Liver (tissue), 9 donors: Measurements from ENCODE around the gene S100PBP. TPM values are rescaled to one million over a fixed set of nuclear protein-coding genes. Genes with fewer than 3 reads are reported as not detected.
A peak's percentile ranks its signal among the peaks of the same experiment; 100 is the strongest.

Source experiments
- DNase-seq: peaks from one replicate; pipeline ENCODE4 v3.0.0-alpha.2; 2017; ENCODE audit warnings: low spot score
- H3K27ac ChIP-seq, 2 donors: one replicate each; pipeline ENCODE4 v1.7.0; 2013; ENCODE audit warnings: inconsistent platforms in 2 of 2, low read length in 2 of 2, control low read depth in 1 of 2, low read depth in 1 of 2, mild to moderate bottlenecking in 1 of 2
- H3K27me3 ChIP-seq, 4 donors: one replicate each; pipeline versions ENCODE4 v1.6.1 to v1.7.0; 2013; ENCODE audit warnings: low read length in 3 of 4, inconsistent platforms in 1 of 4, mild to moderate bottlenecking in 1 of 4, moderate library complexity in 1 of 4; ENCODE audit not compliant: control insufficient read depth in 4 of 4, insufficient read depth in 4 of 4
- H3K36me3 ChIP-seq, 4 donors: one replicate each; pipeline versions ENCODE4 v1.6.1 to v1.7.0; 2013; ENCODE audit warnings: low read length in 3 of 4, mild to moderate bottlenecking in 3 of 4, low read depth in 1 of 4, moderate library complexity in 1 of 4; ENCODE audit not compliant: control insufficient read depth in 4 of 4, insufficient read depth in 3 of 4
- H3K4me1 ChIP-seq, 4 donors: one replicate each; pipeline versions ENCODE4 v1.6.1 to v1.7.0; 2013; ENCODE audit warnings: low read length in 3 of 4, mild to moderate bottlenecking in 3 of 4, moderate library complexity in 1 of 4; ENCODE audit not compliant: control insufficient read depth in 4 of 4, insufficient read depth in 4 of 4
- H3K4me3 ChIP-seq, 3 donors: one replicate each; pipeline versions ENCODE4 v1.6.1 to v1.7.0; 2013; ENCODE audit warnings: low read length in 3 of 3, control low read depth in 1 of 3, low read depth in 1 of 3, mild to moderate bottlenecking in 1 of 3
- H3K9ac ChIP-seq, 2 donors: one replicate each; pipeline ENCODE4 v1.7.0; 2013; ENCODE audit warnings: low read length in 2 of 2, mild to moderate bottlenecking in 2 of 2, moderate library complexity in 2 of 2, control low read depth in 1 of 2, low read depth in 1 of 2
- H3K9me3 ChIP-seq, 4 donors: one replicate each; pipeline versions ENCODE4 v1.6.1 to v1.7.0; 2013; ENCODE audit warnings: low read length in 3 of 4; ENCODE audit not compliant: control insufficient read depth in 4 of 4
- ATF3 ChIP-seq: IDR thresholded peaks from 2 replicates; pipeline ENCODE4 v1.6.1; 2016; ENCODE audit warnings: antibody characterized with exemption
- CTCF ChIP-seq: fragments of 150-350 bp; IDR thresholded peaks from 2 replicates; pipeline ENCODE4 v1.5.1; 2017; ENCODE audit warnings: improper control_type of control experiment, low read depth, low read length; ENCODE audit not compliant: missing input control
- EGR1 ChIP-seq, 2 donors: IDR thresholded peaks; 2 replicates each; pipeline ENCODE4 v1.6.1; 2016 to 2018; ENCODE audit warnings: antibody characterized with exemption in 2 of 2, low read depth in 2 of 2
- FOXA1 ChIP-seq: IDR thresholded peaks from 2 replicates; pipeline ENCODE4 v1.6.1; 2016; ENCODE audit warnings: antibody characterized with exemption
- FOXA2 ChIP-seq: IDR thresholded peaks from 2 replicates; pipeline ENCODE4 v1.6.1; 2016; ENCODE audit warnings: antibody characterized with exemption
- GABPA ChIP-seq, 2 donors: IDR thresholded peaks in 1 of 2; conservative IDR thresholded peaks in 1 of 2; 2 replicates each; pipeline ENCODE4 v1.6.1; 2016; ENCODE audit warnings: antibody characterized with exemption in 2 of 2, mild to moderate bottlenecking in 1 of 2, moderate library complexity in 1 of 2
- HNF4A ChIP-seq, 2 donors: conservative IDR thresholded peaks; 2 replicates each; pipeline ENCODE4 v1.6.1; 2016; ENCODE audit warnings: antibody characterized with exemption in 2 of 2, mild to moderate bottlenecking in 2 of 2
- HNF4G ChIP-seq: IDR thresholded peaks from 2 replicates; pipeline ENCODE4 v1.6.1; 2016; ENCODE audit warnings: antibody characterized with exemption
- JUND ChIP-seq, 2 donors: IDR thresholded peaks; 2 replicates each; pipeline ENCODE4 v1.6.1; 2016; ENCODE audit warnings: antibody characterized with exemption in 2 of 2
- MAX ChIP-seq: IDR thresholded peaks from 2 replicates; pipeline ENCODE4 v1.6.1; 2016; ENCODE audit warnings: antibody characterized with exemption
- NR2F2 ChIP-seq: IDR thresholded peaks from 2 replicates; pipeline ENCODE4 v1.6.1; 2016; ENCODE audit warnings: antibody characterized with exemption
- RAD21 ChIP-seq, 2 donors: IDR thresholded peaks; 2 replicates each; pipeline ENCODE4 v1.6.1; 2016; ENCODE audit warnings: antibody characterized with exemption in 2 of 2, mild to moderate bottlenecking in 2 of 2
- REST ChIP-seq: IDR thresholded peaks from 2 replicates; pipeline ENCODE4 v1.6.1; 2016; ENCODE audit warnings: antibody characterized with exemption, mild to moderate bottlenecking
- RXRA ChIP-seq, 2 donors: IDR thresholded peaks; 2 replicates each; pipeline ENCODE4 v1.6.1; 2017 to 2018; ENCODE audit warnings: antibody characterized with exemption in 2 of 2, mild to moderate bottlenecking in 1 of 2
- SP1 ChIP-seq: IDR thresholded peaks from 2 replicates; pipeline ENCODE4 v1.6.1; 2018; ENCODE audit warnings: antibody characterized with exemption, mild to moderate bottlenecking
- TAF1 ChIP-seq: conservative IDR thresholded peaks from 2 replicates; pipeline ENCODE4 v1.6.1; 2016; ENCODE audit warnings: antibody characterized with exemption, mild to moderate bottlenecking
- YY1 ChIP-seq: IDR thresholded peaks from 2 replicates; pipeline ENCODE4 v1.6.1; 2016; ENCODE audit warnings: antibody characterized with exemption, mild to moderate bottlenecking
- ZBTB33 ChIP-seq: IDR thresholded peaks from 2 replicates; pipeline ENCODE4 v1.6.1; 2016; ENCODE audit warnings: antibody characterized with exemption
- WGBS: extraction: QIAGEN DNeasy Blood & Tissue Kit; methylation state at CpG from one replicate; pipeline ENCODE4 v1.1.7; 2013; 5-methylcytosine and 5-hydroxymethylcytosine counted together
- polyA plus RNA-seq, 2 donors: library from polyadenylated mRNA; stranded (reverse) in 1 of 2; unstranded in 1 of 2; fragments of 200-250 nt in 1 of 2; fragments of >200 nt in 1 of 2; fragmentation: Nextera tagmentation in 1 of 2; extraction: Ambion mirVana in 1 of 2; gene quantifications; one replicate each; pipeline versions ENCODE4 v1.2.1 to v1.2.3, GENCODE V29; 2013 to 2015
- total RNA-seq, 2 donors: library from RNA; depleted of rRNA; stranded (reverse); fragments of >200 nt; gene quantifications; one replicate each; pipeline ENCODE4 v1.2.3, GENCODE V29; 2014
- donor health status: healthy.
- donor health status: healthy.
- donor health status: healthy.
- donor health status: healthy.
- donor health status: healthy.

The S100PBP gene
- total and polyA plus RNA-seq, 4 donors = 1.9 to 24.8 (median 11.1) TPM

- no peak for TF ChIP-seq RXRA (IDR thresholded peaks at IDR 0.05)
- TF ChIP-seq JUND (IDR thresholded peaks at IDR 0.05) = no peak
- no peak for TF ChIP-seq ATF3
- no peak for TF ChIP-seq ZBTB33
- TF ChIP-seq HNF4G = no peak
- 54% methylated on average over 24 of the region's 24 CpGs for WGBS
- Histone ChIP-seq H3K9ac (no peak overlapping the region), H3K4me3 (peak overlapping the region; percentile 29 to 63 (median 53)), H3K4me1 (peaks cover 4 to 16% (median 11%) of the 10 kb centered on the region in 4 donors), H3K27ac (no peak overlapping the region), H3K36me3 (no peaks in the 10 kb centered on the region), H3K27me3 (no peaks in the 10 kb centered on the region), H3K9me3 (no peaks in the 10 kb centered on the region)
- DNase-seq = no peak
Observed at GRCh38 chr1:32901823-32902534, 84.5 kb downstream of the S100PBP start.

GRCh38 chr1:32902535-32902920 is 85.1 kb downstream of the S100PBP start:
- no peak overlapping the region for H3K4me3 ChIP-seq
- H3K36me3 ChIP-seq = no peaks in the 10 kb centered on the region
- H3K27ac ChIP-seq = no peak overlapping the region
- TF ChIP-seq HNF4A (conservative IDR thresholded peaks at IDR 0.05) (no peak), ZBTB33 (no peak), ATF3 (no peak), TAF1 (no peak), FOXA1 (no peak), CTCF (no peak), NR2F2 (no peak), MAX (no peak), REST (no peak), YY1 (no peak), EGR1 (IDR thresholded peaks at IDR 0.05; ENCODE audit: low read depth in 2 of 2) (no peak), SP1 (no peak), GABPA (IDR thresholded peaks at IDR 0.05 in 1 of 2, conservative IDR thresholded peaks at IDR 0.05 in 1 of 2) (no peak), RAD21 (IDR thresholded peaks at IDR 0.05) (no peak), HNF4G (no peak), RXRA (IDR thresholded peaks at IDR 0.05) (no peak), FOXA2 (no peak), JUND (IDR thresholded peaks at IDR 0.05) (no peak)
- no peak overlapping the region for H3K9ac ChIP-seq
- H3K9me3 ChIP-seq = no peaks in the 10 kb centered on the region
- H3K27me3 ChIP-seq = no peaks in the 10 kb centered on the region
- no peak for DNase-seq
- 81% methylated on average over 6 of the region's 6 CpGs for WGBS
- peaks cover 4 to 16% (median 11%) of the 10 kb centered on the region in 4 donors for H3K4me1 ChIP-seq
